Subcutaneous adipose tissue (tissue), 4 donors: Measurements from ENCODE around the gene RBM6. TPM values are rescaled to one million over a fixed set of nuclear protein-coding genes. Genes with fewer than 3 reads are reported as not detected.

ENCODE experiments used
- CTCF ChIP-seq: fragments of 450-650 bp; IDR thresholded peaks from one replicate; pipeline ENCODE4 v1.5.1; 2016; ENCODE audit warnings: low read depth, mild to moderate bottlenecking, control low read depth, antibody characterized with exemption, moderate library complexity
- total RNA-seq, 4 donors: library from RNA; depleted of rRNA; stranded (reverse); fragments of >200 nt; gene quantifications; one replicate each; pipeline ENCODE4 v1.1.0, GENCODE V29; 2016

The RBM6 gene
- total RNA-seq, 4 donors from 2014 or later, result 95.5 to 150 (median 107) TPM

- TF ChIP-seq CTCF, result no peak
Observed at GRCh38 chr3:49901366-49902339, 38.3 kb upstream of the RBM6 start.

DNA sequence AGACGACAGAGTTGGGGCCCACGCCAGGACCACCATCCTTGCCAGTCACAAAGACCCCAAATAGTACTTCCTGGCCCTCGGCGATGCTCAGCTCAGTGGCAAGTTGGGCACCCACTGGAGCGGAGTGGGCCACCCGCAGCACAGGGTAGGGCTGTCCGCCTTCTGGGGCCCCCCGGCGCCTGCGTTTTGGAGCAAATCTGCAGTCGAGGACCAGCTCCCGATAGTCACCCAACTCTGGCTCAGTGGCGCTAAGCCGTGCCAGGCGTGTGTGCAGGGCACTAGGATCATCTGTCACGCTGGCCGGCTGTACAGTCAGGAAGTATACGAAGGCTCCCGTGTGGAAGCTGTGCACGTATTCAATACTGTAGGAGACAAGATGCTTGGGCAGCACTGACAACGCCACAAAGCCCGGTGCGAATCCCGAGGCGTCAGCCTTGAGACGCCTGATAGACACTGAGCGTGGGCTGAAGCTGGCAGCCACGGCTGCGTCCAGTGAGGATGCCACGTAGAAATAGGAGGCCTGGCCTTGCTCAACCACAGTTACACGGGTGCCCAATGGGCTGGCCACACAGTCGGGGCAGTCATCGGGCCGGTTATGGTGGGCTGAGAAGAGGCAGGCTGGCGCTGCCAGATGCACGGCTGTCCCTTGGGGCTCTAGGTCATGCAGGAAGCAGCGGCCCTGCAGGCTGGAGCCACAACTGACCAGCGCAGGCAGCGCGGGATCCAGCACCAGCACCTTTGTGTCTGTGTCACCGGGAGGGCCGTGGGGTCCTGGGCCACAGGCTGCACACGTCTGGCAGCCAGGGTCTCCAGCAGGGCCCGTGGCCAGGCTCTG lies 37.2 kb upstream of the RBM6 start:
- TF ChIP-seq CTCF, result no peak

GRCh38 chr3:49903451-49904424 lies 36.2 kb upstream of the RBM6 start, which contains the start of gene MST1R:
TSS of gene MST1R (minus strand) at chr3:49903873. CDS start at chr3:49903609, 264 bp downstream.
- TF ChIP-seq CTCF, result no peak

GRCh38 chr3:49906073-49906743 lies 33.7 kb upstream of the RBM6 start:
- TF ChIP-seq CTCF, result no peak

- TF ChIP-seq CTCF, result no peak
Observed at GRCh38 chr3:49908373-49909199, 31.4 kb upstream of the RBM6 start.
